MCF 10A (cell line): ENCODE measurements around the gene OLFM2. TPM values are rescaled to one million over a fixed set of nuclear protein-coding genes. Genes with fewer than 3 reads are reported as not detected.

Experiments used
- BruUV-seq: library from RNA; stranded (reverse); fragments of 400-500 nt; replicated peaks from 2 replicates; lab custom pipeline; 2021; lab: Mats Ljungman, UMichigan
- CTCF ChIA-PET: fragments of 300-600 bp; sonication (Branson Sonifier 250); formaldehyde crosslinking; extraction: SDS; loops from one replicate; lab custom pipeline; 2021; ENCODE audit warnings: antibody characterized with exemption, inconsistent platforms; lab: Yijun Ruan, JAX
- POLR2A ChIA-PET: fragments of 300-600, 350-650 bp; sonication (Branson Sonifier 250); formaldehyde crosslinking; extraction: SDS; loops from one replicate; lab custom pipeline; 2020; ENCODE audit warnings: antibody characterized with exemption, inconsistent platforms; lab: Yijun Ruan, JAX
- DNase-seq: peaks from one replicate; pipeline ENCODE4 v3.0.0-alpha.2; 2018; ENCODE audit not compliant: unreplicated experiment
- H3K27ac Mint-ChIP-seq: one replicate; pipeline ENCODE4 v1.8.0; 2022; ENCODE audit warnings: mild to moderate bottlenecking, low read depth, mixed read lengths; ENCODE audit not compliant: unreplicated experiment
- H3K27me3 Mint-ChIP-seq: one replicate; pipeline ENCODE4 v1.8.0; 2022; ENCODE audit warnings: mixed read lengths; ENCODE audit not compliant: insufficient read depth, unreplicated experiment
- H3K36me3 Mint-ChIP-seq: one replicate; pipeline ENCODE4 v1.8.0; 2022; ENCODE audit warnings: mild to moderate bottlenecking, moderate library complexity, mixed read lengths; ENCODE audit not compliant: insufficient read depth, unreplicated experiment
- H3K4me1 Mint-ChIP-seq: one replicate; pipeline ENCODE4 v1.8.0; 2022; ENCODE audit warnings: mixed read lengths; ENCODE audit not compliant: insufficient read depth, unreplicated experiment
- H3K4me3 Mint-ChIP-seq: one replicate; pipeline ENCODE4 v1.8.0; 2022; ENCODE audit warnings: mild to moderate bottlenecking, moderate library complexity, mixed read lengths; ENCODE audit not compliant: unreplicated experiment
- H3K9me3 Mint-ChIP-seq: one replicate; pipeline ENCODE4 v1.8.0; 2022; ENCODE audit warnings: mixed read lengths; ENCODE audit not compliant: unreplicated experiment
- CTCF ChIP-seq: fragments of 200-600 bp; IDR thresholded peaks from one replicate; pipeline ENCODE4 v1.8.0; 2022; ENCODE audit warnings: antibody characterized with exemption, mild to moderate bottlenecking; ENCODE audit not compliant: unreplicated experiment
- intact Hi-C: fragments of 100-400 bp; cut with micrococcal nuclease; formaldehyde crosslinking; loops from 2 replicates; pipeline ENCODE4 v1.14.1; 2022
- total RNA-seq: library from RNA; stranded (reverse); gene quantifications from 2 replicates; pipeline ENCODE4 v1.2.3, GENCODE V29; 2022

The OLFM2 gene
- total RNA-seq, 1 experiment from 2014 or later, result not detected

- POLR2A ChIA-PET, result no interaction called here
- Mint-ChIP-seq H3K4me3 (no peak overlapping the region), H3K27me3 (peaks cover 27% of the 10 kb centered on the region), H3K36me3 (no peaks in the 10 kb centered on the region), H3K9me3 (no peaks in the 10 kb centered on the region), H3K4me1 (peaks cover 5% of the 10 kb centered on the region), H3K27ac (no peak overlapping the region)
- DNase-seq, result no peak
- intact Hi-C loops, result no loop called here
- TF ChIP-seq CTCF, result no peak
- CTCF ChIA-PET, result no interaction called here
- BruUV-seq, result no TSS peak
Measured at GRCh38 chr19:9971166-9971897, 35.0 kb upstream of the OLFM2 start.

GRCh38 chr19:9970481-9970880, 34.2 kb upstream of the OLFM2 start:
- no peaks in the 10 kb centered on the region for H3K36me3 Mint-ChIP-seq
- no peak overlapping the region for H3K27ac Mint-ChIP-seq
- intact Hi-C loops, result no loop called here

GRCh38 chr19:9969688-9969975, 33.3 kb upstream of the OLFM2 start:
- DNase-seq, result no peak
- Mint-ChIP-seq H3K36me3 (no peaks in the 10 kb centered on the region), H3K27me3 (peaks cover 28% of the 10 kb centered on the region), H3K27ac (no peak overlapping the region), H3K4me1 (peaks cover 5% of the 10 kb centered on the region), H3K4me3 (no peak overlapping the region), H3K9me3 (no peaks in the 10 kb centered on the region)
- intact Hi-C loops, result no loop called here
- ChIA-PET POLR2A (no interaction called here), CTCF (no interaction called here)
- no TSS peak for BruUV-seq
- TF ChIP-seq CTCF, result no peak

More at GRCh38 chr19:9970481-9970880, 34.2 kb upstream of the OLFM2 start:
- TF ChIP-seq CTCF, result no peak
- Mint-ChIP-seq H3K4me1 (peaks cover 5% of the 10 kb centered on the region), H3K9me3 (no peaks in the 10 kb centered on the region), H3K4me3 (no peak overlapping the region), H3K27me3 (peaks cover 28% of the 10 kb centered on the region)
- ChIA-PET CTCF (no interaction called here), POLR2A (no interaction called here)
- no TSS peak for BruUV-seq
- DNase-seq, result no peak

GRCh38 chr19:9968820-9969687, 32.7 kb upstream of the OLFM2 start:
- ChIA-PET CTCF (no interaction called here), POLR2A (no interaction called here)
- no peak for TF ChIP-seq CTCF
- H3K27ac Mint-ChIP-seq, result no peak overlapping the region
- H3K9me3 Mint-ChIP-seq, result no peaks in the 10 kb centered on the region
- H3K4me1 Mint-ChIP-seq, result peaks cover 5% of the 10 kb centered on the region
- H3K4me3 Mint-ChIP-seq, result no peak overlapping the region
- H3K27me3 Mint-ChIP-seq, result peaks cover 28% of the 10 kb centered on the region
- intact Hi-C loops, result no loop called here
- DNase-seq, result no peak
- no peaks in the 10 kb centered on the region for H3K36me3 Mint-ChIP-seq
- no TSS peak for BruUV-seq
